ENCODE measurements around the gene RASEF.

The RASEF gene

GRCh38 chr9:83012922-83013838, 49.8 kb downstream of the RASEF start:
- H3K36me3 Mint-ChIP-seq: no peaks in the 10 kb centered on the region
- peaks cover 2% of the 10 kb centered on the region for H3K9me3 Mint-ChIP-seq
- peaks cover 41% of the 10 kb centered on the region for H3K4me1 Mint-ChIP-seq
- no peak for DNase-seq
- CTCF ChIA-PET: no interaction called here
- H3K27ac Mint-ChIP-seq: no peak overlapping the region
- no peak overlapping the region for H3K4me3 Mint-ChIP-seq
- no peaks in the 10 kb centered on the region for H3K27me3 Mint-ChIP-seq

GRCh38 chr9:83012168-83012921, 50.6 kb downstream of the RASEF start:
- no peak overlapping the region for H3K27ac Mint-ChIP-seq
- H3K36me3 Mint-ChIP-seq: no peaks in the 10 kb centered on the region
- no peak for DNase-seq
- CTCF ChIA-PET: no interaction called here
- peaks cover 41% of the 10 kb centered on the region for H3K4me1 Mint-ChIP-seq
- H3K27me3 Mint-ChIP-seq: peaks cover 7% of the 10 kb centered on the region
- H3K4me3 Mint-ChIP-seq: no peak overlapping the region
- H3K9me3 Mint-ChIP-seq: no peaks in the 10 kb centered on the region

- peaks cover 41% of the 10 kb centered on the region for H3K4me1 Mint-ChIP-seq
- H3K36me3 Mint-ChIP-seq: no peaks in the 10 kb centered on the region
- CTCF ChIA-PET: no interaction called here
- peaks cover 7% of the 10 kb centered on the region for H3K27me3 Mint-ChIP-seq
- no peak for DNase-seq
- no peak overlapping the region for H3K27ac Mint-ChIP-seq
- no peak overlapping the region for H3K4me3 Mint-ChIP-seq
- H3K9me3 Mint-ChIP-seq: no peaks in the 10 kb centered on the region
Observed at GRCh38 chr9:83011611-83012010, 51.3 kb downstream of the RASEF start.

DNA sequence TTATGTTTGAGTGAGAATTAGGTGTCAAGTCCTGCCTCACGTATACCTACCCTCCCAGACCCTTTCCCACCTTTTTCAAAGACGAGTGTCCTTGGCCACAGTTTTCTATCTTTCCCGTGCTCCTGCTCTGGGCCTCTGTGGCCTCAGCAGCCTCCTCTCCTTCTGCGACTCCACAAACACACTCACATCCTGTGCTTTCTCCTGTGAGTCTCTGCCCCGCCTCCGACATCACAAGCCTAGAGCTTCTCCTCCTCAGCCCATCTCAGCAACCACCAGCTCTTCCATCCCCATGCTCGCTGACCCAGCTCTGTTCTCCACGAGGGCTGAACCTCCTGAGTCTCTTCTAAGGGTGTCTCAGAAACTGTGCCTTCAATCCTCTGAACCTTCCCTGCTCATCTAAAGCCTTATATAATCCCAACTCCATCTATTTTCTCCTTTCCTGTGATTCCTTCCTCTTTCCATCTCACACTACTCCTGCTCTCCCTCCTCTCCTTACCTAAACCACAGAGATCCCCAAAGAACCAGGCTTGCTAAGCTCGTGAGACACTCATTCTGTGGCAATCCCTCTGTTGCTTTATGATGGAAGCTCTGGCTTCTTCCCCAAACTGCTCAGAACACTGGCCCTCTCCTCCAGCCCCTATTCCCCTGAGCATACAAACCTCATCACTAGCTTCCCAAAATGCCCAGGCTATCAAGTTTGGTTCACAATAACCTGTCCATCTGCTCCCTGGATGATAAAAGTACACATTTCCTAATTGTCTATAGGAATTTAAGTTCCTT, 55.2 kb downstream of the RASEF start:
- Mint-ChIP-seq H3K9me3 (no peaks in the 10 kb centered on the region), H3K27me3 (peaks cover 7% of the 10 kb centered on the region), H3K4me1 (peaks cover 11% of the 10 kb centered on the region), H3K36me3 (no peaks in the 10 kb centered on the region), H3K4me3 (no peak overlapping the region), H3K27ac (no peak overlapping the region)
- CTCF ChIA-PET: no interaction called here
- DNase-seq: no peak

- Mint-ChIP-seq H3K36me3 (no peaks in the 10 kb centered on the region), H3K27me3 (peaks cover 7% of the 10 kb centered on the region), H3K27ac (no peak overlapping the region), H3K9me3 (no peaks in the 10 kb centered on the region), H3K4me1 (no peaks in the 10 kb centered on the region), H3K4me3 (no peak overlapping the region)
- DNase-seq: no peak
- CTCF ChIA-PET: no interaction called here
Observed at GRCh38 chr9:83006378-83006777, 56.6 kb downstream of the RASEF start.

DNA sequence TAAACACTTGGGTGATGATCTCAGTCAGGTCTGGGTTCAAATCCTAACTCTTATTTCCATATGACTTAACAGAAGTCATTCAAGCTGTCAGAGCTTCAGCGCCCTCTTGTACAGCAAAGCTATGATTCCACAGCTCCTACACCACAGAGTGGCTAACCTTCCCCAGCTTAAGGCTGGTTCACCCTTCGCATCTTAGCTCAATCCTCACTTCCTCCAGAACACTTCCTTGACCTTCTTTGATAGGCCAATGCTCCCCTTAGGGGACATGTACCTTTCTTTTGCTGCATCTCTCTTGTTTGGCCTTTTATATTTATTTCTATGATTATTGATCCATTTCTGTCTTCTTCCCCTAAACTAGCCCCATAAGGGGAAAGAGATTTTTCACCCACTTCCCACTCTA, 57.0 kb downstream of the RASEF start:
- CTCF ChIA-PET: no interaction called here
- Mint-ChIP-seq H3K27ac (no peak overlapping the region), H3K4me3 (no peak overlapping the region), H3K36me3 (no peaks in the 10 kb centered on the region), H3K4me1 (no peaks in the 10 kb centered on the region), H3K27me3 (peaks cover 7% of the 10 kb centered on the region), H3K9me3 (no peaks in the 10 kb centered on the region)
- no peak for DNase-seq

DNA sequence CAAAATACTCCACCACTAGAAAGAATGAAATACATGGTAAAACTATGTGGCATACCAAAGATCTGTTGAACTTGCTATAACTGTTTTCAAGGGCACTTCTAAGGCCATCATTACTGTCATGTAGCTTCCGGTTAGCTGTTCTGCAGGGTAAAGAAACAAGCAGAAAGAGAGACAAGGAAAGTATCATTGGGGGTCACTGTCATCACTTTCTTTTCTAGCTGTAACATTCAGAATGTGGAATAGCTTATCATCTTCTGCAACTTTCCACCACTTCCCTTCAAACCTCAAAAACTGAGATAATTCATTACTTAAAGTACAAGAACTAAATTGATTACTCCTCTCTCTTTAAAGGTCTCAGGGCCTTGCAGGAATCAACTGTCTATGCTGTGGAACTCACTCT, 57.6 kb downstream of the RASEF start:
- no peak for DNase-seq
- no peaks in the 10 kb centered on the region for H3K9me3 Mint-ChIP-seq
- no peak overlapping the region for H3K4me3 Mint-ChIP-seq
- CTCF ChIA-PET: no interaction called here
- H3K4me1 Mint-ChIP-seq: no peaks in the 10 kb centered on the region
- peaks cover 7% of the 10 kb centered on the region for H3K27me3 Mint-ChIP-seq
- no peak overlapping the region for H3K27ac Mint-ChIP-seq
- no peaks in the 10 kb centered on the region for H3K36me3 Mint-ChIP-seq

GRCh38 chr9:83002329-83002728, 60.6 kb downstream of the RASEF start:
- no peaks in the 10 kb centered on the region for H3K27me3 Mint-ChIP-seq
- H3K4me1 Mint-ChIP-seq: no peaks in the 10 kb centered on the region
- no peak overlapping the region for H3K27ac Mint-ChIP-seq
- H3K36me3 Mint-ChIP-seq: no peaks in the 10 kb centered on the region
- DNase-seq: no peak
- H3K9me3 Mint-ChIP-seq: no peaks in the 10 kb centered on the region
- CTCF ChIA-PET: no interaction called here
- no peak overlapping the region for H3K4me3 Mint-ChIP-seq

DNA sequence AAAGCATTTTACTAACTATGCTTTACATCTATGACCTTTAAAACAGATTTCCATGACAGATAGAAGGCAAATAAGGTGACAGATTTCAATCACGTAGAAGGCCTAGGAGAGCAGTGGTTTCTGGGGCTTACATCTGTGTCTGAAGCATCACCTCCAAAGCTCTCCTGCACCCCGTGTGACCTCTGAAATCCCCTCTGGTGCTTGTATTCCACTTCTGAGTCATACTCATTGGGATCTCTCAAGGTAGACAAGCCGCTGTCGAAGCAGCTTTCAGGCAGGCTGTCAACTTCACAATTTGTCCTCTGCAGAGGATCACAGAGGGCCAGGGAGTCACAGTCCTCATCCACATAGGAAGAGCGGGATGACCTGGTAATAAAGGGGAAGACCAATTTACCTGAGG, 62.2 kb downstream of the RASEF start:
- no peak overlapping the region for H3K27ac Mint-ChIP-seq
- no peaks in the 10 kb centered on the region for H3K27me3 Mint-ChIP-seq
- CTCF ChIA-PET: no interaction called here
- no peak for DNase-seq
- H3K4me1 Mint-ChIP-seq: no peaks in the 10 kb centered on the region
- H3K9me3 Mint-ChIP-seq: no peaks in the 10 kb centered on the region
- H3K4me3 Mint-ChIP-seq: no peak overlapping the region
- no peaks in the 10 kb centered on the region for H3K36me3 Mint-ChIP-seq

DNA sequence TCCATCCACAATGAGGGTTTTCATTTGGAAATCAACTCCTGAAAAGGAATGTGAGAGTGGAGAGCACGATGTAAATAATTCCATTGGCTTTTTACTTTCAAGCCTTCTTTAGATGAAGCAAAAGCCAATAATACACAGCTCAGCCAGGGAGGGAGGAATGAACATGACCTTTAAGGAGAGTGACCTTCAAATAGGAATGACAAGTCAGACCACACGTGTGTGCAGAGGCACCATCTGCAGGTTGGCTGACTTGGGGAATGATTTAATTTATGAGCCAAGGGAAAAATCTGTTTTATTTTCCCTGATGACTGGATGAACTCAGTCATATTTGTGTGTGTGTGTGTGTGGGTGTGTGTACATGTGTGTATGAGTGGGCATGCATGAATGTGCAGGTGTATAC, 64.5 kb downstream of the RASEF start:
- Mint-ChIP-seq H3K4me1 (peaks cover 9% of the 10 kb centered on the region), H3K4me3 (no peak overlapping the region), H3K27me3 (no peaks in the 10 kb centered on the region), H3K9me3 (no peaks in the 10 kb centered on the region), H3K36me3 (no peaks in the 10 kb centered on the region), H3K27ac (no peak overlapping the region)
- no peak for DNase-seq
- CTCF ChIA-PET: no interaction called here

- Mint-ChIP-seq H3K36me3 (no peaks in the 10 kb centered on the region), H3K4me3 (no peak overlapping the region), H3K4me1 (peaks cover 10% of the 10 kb centered on the region), H3K9me3 (no peaks in the 10 kb centered on the region), H3K27ac (no peak overlapping the region), H3K27me3 (no peaks in the 10 kb centered on the region)
- no peak for DNase-seq
- CTCF ChIA-PET: no interaction called here
Observed at GRCh38 chr9:82997476-82998140, 65.3 kb downstream of the RASEF start.

- no peaks in the 10 kb centered on the region for H3K36me3 Mint-ChIP-seq
- H3K27me3 Mint-ChIP-seq: no peaks in the 10 kb centered on the region
- CTCF ChIA-PET: no interaction called here
Observed at GRCh38 chr9:82996941-82997340, 66.0 kb downstream of the RASEF start.

DNA sequence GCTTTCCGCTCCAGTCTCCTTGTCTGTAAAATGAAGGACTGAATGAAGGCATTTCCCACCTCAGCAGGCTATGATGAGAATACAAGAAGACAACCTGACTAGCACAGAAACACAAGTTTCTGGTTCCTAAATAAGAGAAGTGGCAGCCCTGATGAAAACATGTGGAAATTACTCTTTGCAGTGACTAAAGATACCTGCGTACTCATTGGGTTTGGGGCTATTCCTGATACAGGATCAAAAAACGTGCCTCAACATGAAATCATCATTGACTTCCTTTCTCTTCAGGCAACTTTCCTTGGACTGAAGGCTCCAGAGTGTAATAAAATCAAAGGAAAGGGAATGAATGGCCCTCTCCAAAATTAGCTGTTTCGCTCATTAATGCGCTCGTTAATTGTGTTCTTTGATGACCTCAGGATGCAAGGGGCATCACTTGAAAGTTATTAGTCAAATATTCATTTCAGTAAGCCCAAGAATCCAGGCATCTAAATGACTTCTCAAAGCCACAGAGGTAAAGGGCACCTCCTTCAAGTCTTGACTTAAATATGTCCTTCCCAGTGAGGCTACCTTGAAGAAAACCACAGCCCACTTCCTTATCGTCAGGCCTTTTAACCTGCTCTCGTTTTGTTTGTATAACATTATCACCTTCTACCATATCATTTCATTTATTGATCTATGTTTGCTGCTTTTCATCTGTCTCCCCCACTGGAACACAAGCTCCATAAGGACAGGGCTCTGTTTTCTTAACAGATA, 68.9 kb downstream of the RASEF start:
- no peak for DNase-seq
- H3K9me3 Mint-ChIP-seq: no peaks in the 10 kb centered on the region
- peaks cover 4% of the 10 kb centered on the region for H3K27me3 Mint-ChIP-seq
- H3K4me1 Mint-ChIP-seq: peaks cover 14% of the 10 kb centered on the region
- CTCF ChIA-PET: no interaction called here
- H3K27ac Mint-ChIP-seq: no peak overlapping the region
- no peaks in the 10 kb centered on the region for H3K36me3 Mint-ChIP-seq
- H3K4me3 Mint-ChIP-seq: no peak overlapping the region

More at GRCh38 chr9:82996941-82997340, 66.0 kb downstream of the RASEF start:
- H3K4me1 Mint-ChIP-seq: peaks cover 10% of the 10 kb centered on the region
- H3K9me3 Mint-ChIP-seq: no peaks in the 10 kb centered on the region
- no peak overlapping the region for H3K4me3 Mint-ChIP-seq
- no peak overlapping the region for H3K27ac Mint-ChIP-seq
- no peak for DNase-seq
